ENCODE measurements around the gene MAP3K6.

The MAP3K6 gene

DNA sequence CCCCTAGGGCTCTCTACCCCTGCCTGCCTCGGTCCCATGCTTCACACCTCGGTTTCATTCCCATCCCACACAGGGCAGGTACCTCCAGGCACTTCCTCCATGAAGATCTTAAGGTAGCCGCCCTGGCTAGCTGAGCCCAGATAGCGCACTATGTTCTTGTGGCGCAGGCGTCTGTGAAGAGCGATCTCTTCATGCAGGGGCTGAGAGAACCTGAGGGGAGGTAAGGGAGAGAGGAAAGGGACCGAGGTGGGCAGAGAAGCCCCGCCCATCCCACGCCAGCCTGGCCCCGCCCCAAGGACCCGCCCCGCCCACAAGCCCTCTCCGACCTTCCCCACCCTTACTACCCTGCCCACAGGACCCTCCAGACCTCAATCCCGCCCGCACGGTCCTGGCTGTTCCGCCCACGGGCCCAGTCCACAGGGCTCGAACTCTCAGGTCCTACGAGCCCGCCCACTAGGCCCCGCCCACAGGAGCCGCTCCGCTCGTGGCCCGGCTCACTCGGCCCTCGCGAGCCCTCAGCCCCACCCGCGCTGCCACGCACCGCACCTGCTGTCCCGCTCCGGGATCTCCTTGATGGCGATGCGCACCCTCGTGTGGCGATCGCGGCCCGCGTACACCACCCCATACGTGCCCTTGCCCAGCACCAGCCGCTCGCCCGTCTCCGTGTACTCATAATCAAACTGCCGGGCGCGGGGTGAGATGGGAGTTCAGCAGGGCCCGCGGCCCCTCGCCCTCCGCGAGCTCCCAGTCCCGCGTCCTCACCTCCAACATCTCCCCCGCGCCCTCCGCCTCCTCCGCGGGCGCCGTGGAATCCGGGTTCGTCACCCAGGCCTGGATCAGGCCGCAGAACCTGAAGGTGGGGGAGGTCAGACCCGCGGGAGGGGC, 6.4 kb downstream of the MAP3K6 start:
- no peaks in the 10 kb centered on the region for H3K9me2 ChIP-seq (replicated peaks; ENCODE audit: insufficient read depth, low read length)
- no peaks in the 10 kb centered on the region for H4K20me1 ChIP-seq (ENCODE audit: low read depth, low read length)
- H3K9ac ChIP-seq (ENCODE audit: low read length) = no peak overlapping the region
- peaks cover 4% of the 10 kb centered on the region; the same call in 1 of the 2 replicates for H3F3A ChIP-seq (ENCODE audit: insufficient read depth)
- no peaks in the 10 kb centered on the region for H3K27me3 ChIP-seq (ENCODE audit: low read length)
- no peaks in the 10 kb centered on the region for H3K9me3 ChIP-seq (ENCODE audit: insufficient read depth, low read length)
- no peak overlapping the region for H3K4me3 ChIP-seq (ENCODE audit: insufficient read depth, low read length, poor library complexity, severe bottlenecking)
- H3K79me2 ChIP-seq (ENCODE audit: insufficient read depth, low read length) = no peaks in the 10 kb centered on the region
- no peak overlapping the region for H2AFZ ChIP-seq (ENCODE audit: low read depth, low read length, severe bottlenecking)
- no peak overlapping the region for H3K27ac ChIP-seq (ENCODE audit: low read depth, low read length)
- peak overlapping the region; percentile 27 for H3K4me2 ChIP-seq (ENCODE audit: low read depth, low read length, poor library complexity, severe bottlenecking)
- H3K36me3 ChIP-seq (ENCODE audit: low read length) = no peaks in the 10 kb centered on the region
- TF ChIP-seq, protein P1, sequence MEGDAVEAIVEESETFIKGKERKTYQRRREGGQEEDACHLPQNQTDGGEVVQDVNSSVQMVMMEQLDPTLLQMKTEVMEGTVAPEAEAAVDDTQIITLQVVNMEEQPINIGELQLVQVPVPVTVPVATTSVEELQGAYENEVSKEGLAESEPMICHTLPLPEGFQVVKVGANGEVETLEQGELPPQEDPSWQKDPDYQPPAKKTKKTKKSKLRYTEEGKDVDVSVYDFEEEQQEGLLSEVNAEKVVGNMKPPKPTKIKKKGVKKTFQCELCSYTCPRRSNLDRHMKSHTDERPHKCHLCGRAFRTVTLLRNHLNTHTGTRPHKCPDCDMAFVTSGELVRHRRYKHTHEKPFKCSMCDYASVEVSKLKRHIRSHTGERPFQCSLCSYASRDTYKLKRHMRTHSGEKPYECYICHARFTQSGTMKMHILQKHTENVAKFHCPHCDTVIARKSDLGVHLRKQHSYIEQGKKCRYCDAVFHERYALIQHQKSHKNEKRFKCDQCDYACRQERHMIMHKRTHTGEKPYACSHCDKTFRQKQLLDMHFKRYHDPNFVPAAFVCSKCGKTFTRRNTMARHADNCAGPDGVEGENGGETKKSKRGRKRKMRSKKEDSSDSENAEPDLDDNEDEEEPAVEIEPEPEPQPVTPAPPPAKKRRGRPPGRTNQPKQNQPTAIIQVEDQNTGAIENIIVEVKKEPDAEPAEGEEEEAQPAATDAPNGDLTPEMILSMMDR (IDR thresholded peaks at IDR 0.05; ENCODE audit: insufficient read depth, low read length, poor library complexity, severe bottlenecking) = no peak
- no peak for TF ChIP-seq EZH2phosphoT487 (conservative IDR thresholded peaks at IDR 0.05; ENCODE audit: low read length)

DNA sequence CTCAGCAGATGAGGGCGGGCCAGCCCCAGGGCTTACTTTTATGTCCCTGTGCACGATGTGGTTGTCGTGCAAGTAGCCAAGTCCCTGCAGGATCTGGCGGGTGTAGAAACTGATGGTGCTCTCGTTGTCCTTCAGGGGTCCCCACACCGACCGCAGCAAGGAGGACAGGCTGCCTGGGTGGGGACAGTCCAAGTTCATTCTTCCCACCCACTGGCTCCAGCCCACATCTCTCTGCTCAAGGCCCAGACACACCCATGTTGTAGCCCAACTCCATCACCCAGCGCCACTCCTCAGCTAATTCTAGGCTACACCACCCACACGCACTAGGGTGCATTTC, 7.0 kb downstream of the MAP3K6 start:
- H3K9me2 ChIP-seq (replicated peaks; ENCODE audit: insufficient read depth, low read length) = no peaks in the 10 kb centered on the region
- no peak overlapping the region for H2AFZ ChIP-seq (ENCODE audit: low read depth, low read length, severe bottlenecking)
- H3K79me2 ChIP-seq (ENCODE audit: insufficient read depth, low read length) = no peaks in the 10 kb centered on the region
- H4K20me1 ChIP-seq (ENCODE audit: low read depth, low read length) = no peaks in the 10 kb centered on the region
- no peaks in the 10 kb centered on the region for H3F3A ChIP-seq (ENCODE audit: insufficient read depth)
- no peaks in the 10 kb centered on the region for H3K27me3 ChIP-seq (ENCODE audit: low read length)
- no peak overlapping the region for H3K4me3 ChIP-seq (ENCODE audit: insufficient read depth, low read length, poor library complexity, severe bottlenecking)
- H3K36me3 ChIP-seq (ENCODE audit: low read length) = no peaks in the 10 kb centered on the region
- no peak overlapping the region for H3K9ac ChIP-seq (ENCODE audit: low read length)
- TF ChIP-seq, protein P1 (IDR thresholded peaks at IDR 0.05; ENCODE audit: insufficient read depth, low read length, poor library complexity, severe bottlenecking) = no peak
- TF ChIP-seq EZH2phosphoT487 (conservative IDR thresholded peaks at IDR 0.05; ENCODE audit: low read length) = no peak
- peak overlapping the region; percentile 27 for H3K4me2 ChIP-seq (ENCODE audit: low read depth, low read length, poor library complexity, severe bottlenecking)
- no peaks in the 10 kb centered on the region for H3K9me3 ChIP-seq (ENCODE audit: insufficient read depth, low read length)
- H3K27ac ChIP-seq (ENCODE audit: low read depth, low read length) = no peak overlapping the region

DNA sequence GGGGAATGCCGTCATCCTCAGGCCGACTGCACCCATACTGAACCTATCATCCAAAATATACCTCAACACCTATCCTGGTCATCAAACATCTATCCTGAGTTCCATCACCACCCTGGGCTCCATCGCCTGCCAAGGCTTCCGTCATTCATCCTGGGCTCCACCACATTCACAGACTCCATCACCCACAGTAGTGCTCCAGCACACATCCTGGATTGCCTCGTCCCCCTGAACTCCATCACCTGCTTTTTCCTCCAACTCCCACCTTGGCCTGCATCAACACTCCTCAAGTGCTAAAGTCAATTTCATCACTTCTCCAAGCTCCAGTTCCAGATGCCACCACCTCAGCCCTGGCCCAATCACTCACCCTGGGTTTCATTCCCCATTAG, 7.8 kb downstream of the MAP3K6 start:
- Histone ChIP-seq H3K4me2 (ENCODE audit: low read depth, low read length, poor library complexity, severe bottlenecking) (no peak overlapping the region), H3K9me3 (ENCODE audit: insufficient read depth, low read length) (no peaks in the 10 kb centered on the region), H3K79me2 (ENCODE audit: insufficient read depth, low read length) (no peaks in the 10 kb centered on the region), H4K20me1 (ENCODE audit: low read depth, low read length) (no peaks in the 10 kb centered on the region), H3K9me2 (replicated peaks; ENCODE audit: insufficient read depth, low read length) (no peaks in the 10 kb centered on the region), H3K27ac (ENCODE audit: low read depth, low read length) (no peak overlapping the region), H3F3A (ENCODE audit: insufficient read depth) (no peaks in the 10 kb centered on the region), H3K36me3 (ENCODE audit: low read length) (no peaks in the 10 kb centered on the region), H3K27me3 (ENCODE audit: low read length) (no peaks in the 10 kb centered on the region), H3K9ac (ENCODE audit: low read length) (no peak overlapping the region), H3K4me3 (ENCODE audit: insufficient read depth, low read length, poor library complexity, severe bottlenecking) (no peak overlapping the region), H2AFZ (ENCODE audit: low read depth, low read length, severe bottlenecking) (no peak overlapping the region)
- no peak for TF ChIP-seq EZH2phosphoT487 (conservative IDR thresholded peaks at IDR 0.05; ENCODE audit: low read length)
- TF ChIP-seq, protein P1 (IDR thresholded peaks at IDR 0.05; ENCODE audit: insufficient read depth, low read length, poor library complexity, severe bottlenecking) = no peak

Data from SU-DHL-6 (cell line).